HFFc6 (cell line): Measurements from ENCODE around the gene ASPSCR1. TPM values are rescaled to one million over a fixed set of nuclear protein-coding genes. Genes with fewer than 3 reads are reported as not detected.

Experiments used
- DNase-seq: peaks from one replicate; pipeline ENCODE4 v3.0.0-alpha.2; 2018
- H3K27ac Mint-ChIP-seq: 2 replicates; pipeline ENCODE4 v1.8.0; 2020; ENCODE audit warnings: mild to moderate bottlenecking, mixed read lengths
- H3K27me3 Mint-ChIP-seq: 2 replicates; pipeline ENCODE4 v1.8.0; 2021; ENCODE audit warnings: mild to moderate bottlenecking, moderate library complexity, mixed read lengths; ENCODE audit not compliant: insufficient read depth
- H3K36me3 Mint-ChIP-seq: 2 replicates; pipeline ENCODE4 v1.8.0; 2021; ENCODE audit warnings: low read depth, mixed read lengths
- H3K4me1 Mint-ChIP-seq: 2 replicates; pipeline ENCODE4 v1.8.0; 2020; ENCODE audit warnings: low read depth, mixed read lengths
- H3K4me3 Mint-ChIP-seq: 2 replicates; pipeline ENCODE4 v1.8.0; 2020; ENCODE audit warnings: mild to moderate bottlenecking, moderate library complexity, mixed read lengths
- H3K9me3 Mint-ChIP-seq: 2 replicates; pipeline ENCODE4 v1.8.0; 2020; ENCODE audit warnings: mild to moderate bottlenecking, mixed read lengths
- total RNA-seq, 6 experiments: library from RNA; stranded (reverse); fragmentation: NEBNext Ultra II Directional; extraction: Animal tissue kit (Norgen Biotek cat#: 25700); gene quantifications; 2 replicates in 1 of 6; 3 replicates in 5 of 6; pipeline ENCODE4 v1.2.3, GENCODE V29; 2021
- TF ChIP-seq, protein P1 (sequence below): fragments of 200-600 bp; sonication (generic); IDR thresholded peaks from 2 replicates; pipeline ENCODE4 v1.5.0; 2021; ENCODE audit warnings: antibody characterized with exemption, mild to moderate bottlenecking

Gene ASPSCR1
- total RNA-seq, 6 experiments from 2014 or later = 26.6 to 36.8 (median 34.7) TPM

GRCh38 chr17:81930142-81931125, 47.0 kb upstream of the ASPSCR1 start:
- no peak overlapping the region for H3K4me3 Mint-ChIP-seq
- TF ChIP-seq, protein P1, sequence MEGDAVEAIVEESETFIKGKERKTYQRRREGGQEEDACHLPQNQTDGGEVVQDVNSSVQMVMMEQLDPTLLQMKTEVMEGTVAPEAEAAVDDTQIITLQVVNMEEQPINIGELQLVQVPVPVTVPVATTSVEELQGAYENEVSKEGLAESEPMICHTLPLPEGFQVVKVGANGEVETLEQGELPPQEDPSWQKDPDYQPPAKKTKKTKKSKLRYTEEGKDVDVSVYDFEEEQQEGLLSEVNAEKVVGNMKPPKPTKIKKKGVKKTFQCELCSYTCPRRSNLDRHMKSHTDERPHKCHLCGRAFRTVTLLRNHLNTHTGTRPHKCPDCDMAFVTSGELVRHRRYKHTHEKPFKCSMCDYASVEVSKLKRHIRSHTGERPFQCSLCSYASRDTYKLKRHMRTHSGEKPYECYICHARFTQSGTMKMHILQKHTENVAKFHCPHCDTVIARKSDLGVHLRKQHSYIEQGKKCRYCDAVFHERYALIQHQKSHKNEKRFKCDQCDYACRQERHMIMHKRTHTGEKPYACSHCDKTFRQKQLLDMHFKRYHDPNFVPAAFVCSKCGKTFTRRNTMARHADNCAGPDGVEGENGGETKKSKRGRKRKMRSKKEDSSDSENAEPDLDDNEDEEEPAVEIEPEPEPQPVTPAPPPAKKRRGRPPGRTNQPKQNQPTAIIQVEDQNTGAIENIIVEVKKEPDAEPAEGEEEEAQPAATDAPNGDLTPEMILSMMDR = no peak
- no peaks in the 10 kb centered on the region for H3K9me3 Mint-ChIP-seq
- no peak overlapping the region for H3K27ac Mint-ChIP-seq
- H3K36me3 Mint-ChIP-seq = no peaks in the 10 kb centered on the region
- no peak for DNase-seq
- peaks cover 12% of the 10 kb centered on the region for H3K4me1 Mint-ChIP-seq
- no peaks in the 10 kb centered on the region; the same call in none of the 2 replicates for H3K27me3 Mint-ChIP-seq

- Mint-ChIP-seq H3K27me3 (no peaks in the 10 kb centered on the region; the same call in none of the 2 replicates), H3K9me3 (no peaks in the 10 kb centered on the region), H3K36me3 (no peaks in the 10 kb centered on the region), H3K4me3 (no peak overlapping the region), H3K4me1 (peaks cover 11% of the 10 kb centered on the region), H3K27ac (no peak overlapping the region)
- TF ChIP-seq, protein P1 = no peak
- no peak for DNase-seq
These were observed 46.3 kb upstream of the ASPSCR1 start for GRCh38 chr17:81931189-81931556.

GRCh38 chr17:81931557-81932332, 45.7 kb upstream of the ASPSCR1 start:
- TF ChIP-seq, protein P1 = no peak
- Mint-ChIP-seq H3K4me3 (no peak overlapping the region), H3K36me3 (no peaks in the 10 kb centered on the region), H3K9me3 (no peaks in the 10 kb centered on the region), H3K27me3 (no peaks in the 10 kb centered on the region; the same call in none of the 2 replicates), H3K27ac (no peak overlapping the region), H3K4me1 (peaks cover 8% of the 10 kb centered on the region)
- no peak for DNase-seq

GRCh38 chr17:81932333-81932983, 45.0 kb upstream of the ASPSCR1 start:
- no peaks in the 10 kb centered on the region for H3K9me3 Mint-ChIP-seq
- no peaks in the 10 kb centered on the region; the same call in none of the 2 replicates for H3K27me3 Mint-ChIP-seq
- no peak overlapping the region for H3K4me3 Mint-ChIP-seq
- H3K36me3 Mint-ChIP-seq = no peaks in the 10 kb centered on the region
- DNase-seq = no peak
- TF ChIP-seq, protein P1 = no peak
- peaks cover 9% of the 10 kb centered on the region for H3K4me1 Mint-ChIP-seq
- H3K27ac Mint-ChIP-seq = no peak overlapping the region

DNA sequence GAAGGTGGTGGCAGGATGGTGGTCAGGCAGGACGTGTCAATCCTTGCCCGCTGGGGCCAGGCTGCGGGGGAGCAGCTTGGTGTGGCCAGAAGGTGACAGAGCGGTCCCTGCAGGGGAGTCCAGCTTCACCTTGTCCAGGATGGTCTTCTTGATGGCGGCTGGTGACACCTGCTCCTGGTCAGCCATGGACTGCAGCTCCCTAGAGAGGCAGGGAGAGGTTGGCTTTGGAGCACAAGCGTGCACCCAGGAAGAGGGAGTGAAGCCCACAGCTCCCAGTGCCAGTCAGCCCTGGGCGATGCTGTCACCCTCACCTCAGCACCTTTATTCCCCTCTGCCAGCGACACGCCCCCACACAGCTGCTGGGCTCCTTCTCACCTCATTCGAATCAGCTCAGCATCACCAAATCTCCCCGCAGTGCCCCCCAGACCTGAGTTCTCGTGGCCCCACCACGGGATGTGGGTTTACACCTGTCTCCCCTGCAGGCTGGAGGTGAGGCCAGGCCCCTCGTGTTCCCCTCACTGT, 44.2 kb upstream of the ASPSCR1 start:
- Mint-ChIP-seq H3K9me3 (no peaks in the 10 kb centered on the region), H3K27me3 (no peaks in the 10 kb centered on the region; the same call in none of the 2 replicates), H3K27ac (no peak overlapping the region), H3K4me1 (peaks cover 14% of the 10 kb centered on the region), H3K36me3 (no peaks in the 10 kb centered on the region), H3K4me3 (no peak overlapping the region)
- no peak for DNase-seq
- TF ChIP-seq, protein P1 = no peak
